HK-2 (cell line): ENCODE measurements around the gene LHFPL2.

ENCODE experiments used
- DNase-seq: peaks from one replicate; pipeline ENCODE4 v3.0.0-alpha.2; 2018; ENCODE audit not compliant: unreplicated experiment

The LHFPL2 gene

DNA sequence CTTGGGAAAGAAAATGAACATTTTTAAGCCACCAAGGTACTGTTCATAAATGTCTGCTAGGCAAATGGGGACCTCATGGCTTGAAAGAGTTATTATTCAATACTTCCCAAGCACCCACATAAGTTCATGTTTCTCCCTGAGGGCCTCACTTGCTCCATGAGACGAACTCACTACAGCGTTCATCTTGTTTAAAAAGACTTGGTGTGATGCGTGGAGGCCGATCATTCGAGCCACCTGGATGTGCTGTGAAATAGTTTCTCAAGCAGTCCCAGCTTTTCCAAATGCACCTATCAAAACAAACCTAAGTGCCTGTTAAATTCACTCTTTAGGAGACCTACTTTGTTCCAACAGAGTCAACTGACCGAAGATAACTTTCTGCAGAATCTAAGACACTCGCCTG, 103.2 kb downstream of the LHFPL2 start:
- no peak for DNase-seq

- DNase-seq, result no peak
Observed at GRCh38 chr5:78544561-78545201, 103.9 kb downstream of the LHFPL2 start.

DNA sequence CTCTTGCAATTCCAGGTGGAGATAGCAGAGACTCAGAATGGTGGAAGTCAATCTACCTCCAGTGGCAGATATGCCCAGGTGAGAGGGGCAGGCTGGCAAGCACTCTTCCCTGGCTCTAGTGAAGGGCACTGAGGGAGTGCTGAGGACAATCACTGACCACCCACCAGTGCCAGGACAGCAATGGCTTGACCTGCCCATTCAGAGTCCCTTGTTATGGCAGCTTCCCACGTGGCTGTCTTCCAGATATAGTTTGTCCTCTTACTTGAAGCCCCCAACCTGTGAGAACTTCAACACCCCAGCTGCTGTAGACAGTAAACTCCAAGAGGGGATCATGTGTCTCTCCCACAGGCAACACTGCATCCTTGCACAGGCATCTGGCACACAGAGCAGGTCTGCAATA, 104.7 kb downstream of the LHFPL2 start:
- no peak for DNase-seq

DNA sequence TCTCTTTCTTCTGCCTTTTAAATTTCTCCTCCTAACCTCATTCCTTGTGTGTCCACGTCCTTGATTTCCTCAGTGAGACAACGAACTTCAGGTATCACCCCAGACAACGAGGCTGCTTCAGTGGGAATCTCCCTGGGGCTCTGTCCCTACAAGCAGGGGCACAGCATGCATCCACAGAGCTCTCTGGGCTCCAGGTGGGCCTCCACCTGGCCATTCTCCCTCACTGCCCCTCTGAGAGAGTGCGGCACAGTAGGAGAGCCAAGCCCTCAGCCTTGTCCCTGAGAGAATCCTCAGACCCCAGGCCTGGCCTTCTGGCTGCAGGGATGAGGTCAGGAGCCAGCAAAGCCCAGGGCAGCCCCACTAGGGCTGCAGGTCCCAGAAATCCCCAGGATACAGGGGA, 105.3 kb downstream of the LHFPL2 start:
- no peak for DNase-seq

DNA sequence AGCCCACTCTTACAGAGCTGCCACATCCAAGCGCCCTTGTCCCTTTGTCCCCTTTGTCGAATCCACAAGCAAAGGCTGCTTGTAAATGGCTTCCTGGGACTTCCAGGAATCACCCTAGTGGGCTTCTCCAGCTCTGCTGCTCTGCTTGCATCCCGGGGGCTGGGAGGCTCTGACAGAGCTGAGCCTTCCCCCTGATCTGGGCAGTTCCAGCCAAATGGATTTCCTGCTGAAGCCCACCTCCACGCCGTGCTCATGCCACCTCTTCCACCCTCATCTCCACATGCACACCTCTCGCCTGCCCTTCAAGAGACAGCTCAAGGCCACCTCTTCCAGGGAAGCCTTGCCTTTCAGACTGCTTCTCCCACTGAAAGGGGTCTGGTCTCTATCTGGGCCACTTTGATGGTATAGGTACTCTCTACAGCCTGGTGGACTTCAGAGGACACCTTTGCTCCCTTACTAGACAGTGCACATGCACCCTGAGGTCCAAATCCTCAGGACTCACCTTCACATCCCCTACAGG, 106.2 kb downstream of the LHFPL2 start:
- no peak for DNase-seq

DNA sequence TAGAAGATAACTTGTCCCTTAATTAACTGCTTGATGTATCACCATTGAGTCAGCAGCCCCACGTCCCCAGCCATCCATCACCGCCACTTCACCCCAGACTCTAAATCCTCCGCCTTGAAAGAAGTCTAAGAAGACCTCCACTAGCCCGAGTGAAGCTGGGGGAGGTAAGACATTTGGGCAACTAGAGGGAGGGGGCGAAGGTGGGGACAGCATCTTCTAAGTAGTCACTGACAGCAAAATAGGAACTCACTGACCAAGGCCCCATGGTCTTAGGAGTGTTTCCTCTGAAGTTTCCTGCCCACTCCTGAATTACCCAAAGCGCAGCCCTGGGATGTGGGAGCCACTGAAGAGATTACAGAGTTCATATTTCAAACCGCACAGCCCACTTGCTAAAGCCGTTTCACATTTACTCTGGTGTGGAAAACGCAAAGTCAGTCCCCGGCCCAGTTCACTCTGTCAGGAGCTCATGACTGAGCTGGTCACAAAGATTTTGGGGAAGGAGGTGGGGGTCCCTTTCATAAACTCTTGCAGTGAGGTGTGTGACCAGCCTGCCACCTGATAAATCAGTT, 107.4 kb downstream of the LHFPL2 start:
- no peak for DNase-seq

- no peak for DNase-seq
Observed at GRCh38 chr5:78540335-78541085, 108.1 kb downstream of the LHFPL2 start.

DNA sequence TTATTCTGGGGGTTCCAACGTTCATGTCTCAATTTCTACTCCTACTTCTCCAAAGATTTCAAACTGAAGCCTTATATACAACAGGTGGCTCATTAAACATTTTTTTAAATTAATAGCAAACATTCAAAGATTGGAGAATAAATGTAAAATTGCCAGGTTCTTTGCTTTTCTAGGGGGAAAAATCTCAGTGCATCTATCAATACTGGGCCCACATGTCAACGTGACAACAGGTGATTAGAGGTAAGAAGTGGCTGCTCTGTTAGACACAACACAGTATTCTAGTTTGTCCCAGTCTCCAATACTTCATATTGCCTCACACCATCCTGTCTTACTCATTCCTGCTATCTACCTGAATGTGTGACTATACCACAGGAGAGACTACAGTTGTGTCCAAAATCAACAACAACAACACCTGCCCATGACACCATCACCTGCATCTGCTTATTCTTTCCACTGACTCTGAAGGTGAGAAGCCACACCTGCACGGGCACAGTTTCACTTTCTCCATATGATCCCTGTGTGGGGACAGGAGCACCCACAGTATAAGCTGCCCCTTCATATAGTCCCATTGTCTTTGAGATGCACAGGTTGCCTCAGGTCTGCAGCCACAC, 110.2 kb downstream of the LHFPL2 start:
- no peak for DNase-seq

- no peak for DNase-seq
Observed at GRCh38 chr5:78537821-78538220, 110.8 kb downstream of the LHFPL2 start.

DNA sequence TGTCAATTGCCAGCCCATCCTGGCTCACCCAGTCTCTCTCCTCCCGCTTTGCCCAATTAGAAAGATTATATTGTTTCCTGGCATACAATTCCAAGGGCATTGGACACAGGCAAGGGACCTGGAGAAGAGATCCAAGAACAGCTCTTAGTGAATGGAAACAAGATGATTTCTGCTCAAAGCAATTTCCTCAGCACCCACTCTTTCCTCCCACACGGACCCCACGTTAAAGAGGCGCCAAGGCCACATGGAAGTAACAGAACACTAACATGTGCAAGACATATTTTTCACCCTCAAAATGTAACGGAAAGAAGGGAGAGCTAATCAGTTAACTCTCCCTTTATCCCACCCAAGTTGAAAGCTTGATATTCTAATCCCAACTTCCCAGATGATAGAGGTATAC, 111.2 kb downstream of the LHFPL2 start:
- no peak for DNase-seq

GRCh38 chr5:78536661-78537196, 111.8 kb downstream of the LHFPL2 start:
- no peak for DNase-seq

DNA sequence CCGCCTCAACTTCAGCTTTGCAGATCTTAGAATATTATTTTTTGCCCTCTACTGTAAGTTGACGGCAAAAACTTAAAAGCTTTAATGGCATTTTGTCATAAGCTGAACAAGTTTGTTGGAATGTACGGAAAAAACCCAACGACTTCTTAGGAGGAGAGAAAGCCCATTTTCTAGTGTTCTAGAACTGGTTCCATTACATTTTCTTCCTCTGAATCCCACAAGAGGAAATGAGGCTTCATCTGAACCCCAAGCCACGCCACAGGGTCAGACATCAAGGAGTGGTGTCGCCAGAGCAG, 113.7 kb downstream of the LHFPL2 start:
- no peak for DNase-seq

GRCh38 chr5:78534148-78534904, 114.2 kb downstream of the LHFPL2 start:
- no peak for DNase-seq

GRCh38 chr5:78533356-78533755, 115.2 kb downstream of the LHFPL2 start:
- no peak for DNase-seq

- DNase-seq, result no peak
Observed at GRCh38 chr5:78530342-78531096, 118.1 kb downstream of the LHFPL2 start.

GRCh38 chr5:78527925-78528324, 120.6 kb downstream of the LHFPL2 start:
- no peak for DNase-seq

DNA sequence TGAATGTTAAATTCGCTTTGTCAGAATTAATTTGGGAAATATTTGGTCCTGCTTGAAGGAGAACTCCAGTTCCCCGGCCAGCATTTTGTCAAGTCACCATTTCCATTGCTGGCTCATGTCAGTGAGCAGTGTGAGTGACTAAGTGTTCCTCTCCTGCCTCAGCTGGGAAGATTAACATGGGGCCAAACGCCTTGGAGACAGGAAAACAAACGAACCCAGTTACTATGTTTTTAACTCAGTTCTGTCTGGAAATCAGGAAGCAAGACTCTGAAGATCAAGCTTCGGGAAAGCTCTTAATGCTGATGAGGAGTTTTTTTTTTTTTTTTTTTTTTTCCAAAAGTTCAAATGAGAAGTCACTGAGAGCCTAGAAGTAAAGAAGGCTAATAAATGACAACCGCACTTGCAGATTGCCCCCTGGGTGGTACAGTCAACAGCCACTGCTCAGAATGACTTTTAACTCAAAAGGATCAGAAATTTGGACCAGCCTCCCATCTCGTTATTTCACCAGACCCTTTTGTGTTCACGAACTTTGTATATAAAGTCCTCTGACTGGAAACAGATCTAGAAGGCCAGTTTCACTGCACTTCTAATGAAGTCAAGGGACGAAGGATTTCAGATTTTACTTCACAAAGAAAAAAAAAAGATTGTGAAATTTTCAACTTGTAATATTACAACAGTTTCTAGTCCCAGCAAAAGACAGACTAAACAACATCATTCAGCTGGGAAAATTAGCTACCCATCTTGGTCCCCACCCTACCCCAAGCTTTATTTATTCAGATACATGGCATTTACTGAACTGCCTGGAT, 121.3 kb downstream of the LHFPL2 start:
- no peak for DNase-seq

DNA sequence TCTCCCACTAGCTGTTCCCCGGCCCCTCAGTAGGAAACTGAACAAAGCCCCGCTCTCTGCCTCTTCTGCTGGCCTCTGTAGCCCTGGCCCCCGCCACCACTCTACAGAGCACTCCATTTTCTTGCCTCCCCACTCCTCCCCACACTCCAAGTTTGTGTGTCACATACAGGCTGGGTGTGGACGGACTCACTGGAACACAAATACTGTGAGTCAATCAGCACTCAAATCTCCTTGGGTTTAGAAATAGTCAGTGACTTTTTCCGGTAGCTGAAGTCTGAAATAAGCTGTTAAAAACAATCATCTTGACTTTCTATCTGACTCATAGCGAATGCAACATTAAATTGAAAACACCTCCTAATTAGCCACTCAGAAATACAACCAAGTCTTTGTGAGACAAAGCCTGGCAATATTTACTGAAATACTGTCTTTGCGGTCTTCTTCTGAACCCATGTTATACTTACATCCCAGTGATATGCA, 122.5 kb downstream of the LHFPL2 start:
- DNase-seq, result no peak

DNA sequence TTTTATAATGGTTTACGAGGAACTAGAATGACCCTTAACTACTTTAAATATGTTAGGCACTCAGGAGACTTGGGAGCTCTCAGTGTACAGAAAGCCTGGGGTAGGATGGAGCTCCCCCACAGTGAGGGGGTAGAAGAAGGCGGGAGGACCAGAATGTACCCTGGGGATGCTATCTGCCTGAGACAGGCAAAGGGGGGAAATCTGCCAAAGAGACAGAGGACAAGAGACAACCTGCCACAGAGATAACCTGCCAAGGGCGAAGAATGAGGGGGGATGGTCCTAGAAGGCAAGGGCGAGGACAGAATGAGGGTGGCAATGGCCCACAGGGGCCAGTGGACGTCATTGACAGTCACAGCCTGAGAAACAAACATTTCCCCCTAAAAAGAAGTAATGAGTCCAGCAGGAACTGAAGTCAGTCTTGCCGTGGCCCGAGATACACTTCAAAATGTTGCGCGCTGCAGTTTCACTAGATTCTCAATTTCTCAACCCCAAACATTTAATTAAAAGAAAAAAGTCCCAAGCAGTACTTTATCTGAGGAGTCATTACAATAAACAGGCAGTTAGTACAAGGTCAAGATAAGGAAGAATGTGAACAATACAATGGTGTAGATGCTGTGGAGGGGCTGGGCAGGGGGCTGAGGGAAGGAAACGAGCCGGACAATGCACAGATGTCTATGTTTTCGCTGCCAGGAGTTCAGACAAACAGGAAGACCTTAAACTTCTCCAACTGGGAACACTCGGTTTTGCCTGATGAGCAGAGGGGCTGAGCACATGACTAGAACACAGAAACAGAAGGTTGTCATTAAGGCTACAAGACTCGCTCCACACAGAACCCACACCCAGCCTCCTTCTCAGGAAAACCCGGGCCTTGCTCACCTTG, 125.0 kb downstream of the LHFPL2 start:
- no peak for DNase-seq
